NB4 (cell line): Measurements from ENCODE around the gene SLC43A3.

Experiments
- DNase-seq: peaks from one replicate; pipeline ENCODE4 v3.0.0; 2010; ENCODE audit warnings: low read depth
- H3K4me3 ChIP-seq: one replicate; pipeline ENCODE4 v1.5.1; 2011; ENCODE audit warnings: mild to moderate bottlenecking, low read depth, low read length, moderate library complexity
- MYC ChIP-seq: IDR thresholded peaks from 2 replicates; pipeline ENCODE4 v1.6.1; 2011; ENCODE audit warnings: low read depth, low read length
- POLR2A ChIP-seq: IDR thresholded peaks from 2 replicates; pipeline ENCODE4 v1.6.1; 2011; ENCODE audit warnings: mild to moderate bottlenecking; ENCODE audit not compliant: insufficient read length; ENCODE audit errors: extremely low read depth
- TF ChIP-seq, protein P1 (sequence below): IDR thresholded peaks from one replicate; pipeline ENCODE4 v1.5.1; 2012; ENCODE audit warnings: low read depth, low read length
- TF ChIP-seq, protein P2 (sequence below): IDR thresholded peaks from 2 replicates; pipeline ENCODE4 v1.6.1; 2011; ENCODE audit warnings: low read depth, low read length

Gene SLC43A3

GRCh38 chr11:57467508-57468157, 40.7 kb upstream of the SLC43A3 start:
- DNase-seq = no peak
- TF ChIP-seq MYC (no peak), POLR2A (no peak)
- TF ChIP-seq, protein P1, sequence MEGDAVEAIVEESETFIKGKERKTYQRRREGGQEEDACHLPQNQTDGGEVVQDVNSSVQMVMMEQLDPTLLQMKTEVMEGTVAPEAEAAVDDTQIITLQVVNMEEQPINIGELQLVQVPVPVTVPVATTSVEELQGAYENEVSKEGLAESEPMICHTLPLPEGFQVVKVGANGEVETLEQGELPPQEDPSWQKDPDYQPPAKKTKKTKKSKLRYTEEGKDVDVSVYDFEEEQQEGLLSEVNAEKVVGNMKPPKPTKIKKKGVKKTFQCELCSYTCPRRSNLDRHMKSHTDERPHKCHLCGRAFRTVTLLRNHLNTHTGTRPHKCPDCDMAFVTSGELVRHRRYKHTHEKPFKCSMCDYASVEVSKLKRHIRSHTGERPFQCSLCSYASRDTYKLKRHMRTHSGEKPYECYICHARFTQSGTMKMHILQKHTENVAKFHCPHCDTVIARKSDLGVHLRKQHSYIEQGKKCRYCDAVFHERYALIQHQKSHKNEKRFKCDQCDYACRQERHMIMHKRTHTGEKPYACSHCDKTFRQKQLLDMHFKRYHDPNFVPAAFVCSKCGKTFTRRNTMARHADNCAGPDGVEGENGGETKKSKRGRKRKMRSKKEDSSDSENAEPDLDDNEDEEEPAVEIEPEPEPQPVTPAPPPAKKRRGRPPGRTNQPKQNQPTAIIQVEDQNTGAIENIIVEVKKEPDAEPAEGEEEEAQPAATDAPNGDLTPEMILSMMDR = no peak
- TF ChIP-seq, protein P2, sequence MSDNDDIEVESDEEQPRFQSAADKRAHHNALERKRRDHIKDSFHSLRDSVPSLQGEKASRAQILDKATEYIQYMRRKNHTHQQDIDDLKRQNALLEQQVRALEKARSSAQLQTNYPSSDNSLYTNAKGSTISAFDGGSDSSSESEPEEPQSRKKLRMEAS = no peak
- no peak overlapping the region for H3K4me3 ChIP-seq

- TF ChIP-seq, protein P1 = peak; percentile 9
- TF ChIP-seq, protein P2 = no peak
- peak; percentile 61 for DNase-seq
- H3K4me3 ChIP-seq = no peak overlapping the region
These were observed 39.8 kb upstream of the SLC43A3 start for GRCh38 chr11:57466680-57467079.

DNA sequence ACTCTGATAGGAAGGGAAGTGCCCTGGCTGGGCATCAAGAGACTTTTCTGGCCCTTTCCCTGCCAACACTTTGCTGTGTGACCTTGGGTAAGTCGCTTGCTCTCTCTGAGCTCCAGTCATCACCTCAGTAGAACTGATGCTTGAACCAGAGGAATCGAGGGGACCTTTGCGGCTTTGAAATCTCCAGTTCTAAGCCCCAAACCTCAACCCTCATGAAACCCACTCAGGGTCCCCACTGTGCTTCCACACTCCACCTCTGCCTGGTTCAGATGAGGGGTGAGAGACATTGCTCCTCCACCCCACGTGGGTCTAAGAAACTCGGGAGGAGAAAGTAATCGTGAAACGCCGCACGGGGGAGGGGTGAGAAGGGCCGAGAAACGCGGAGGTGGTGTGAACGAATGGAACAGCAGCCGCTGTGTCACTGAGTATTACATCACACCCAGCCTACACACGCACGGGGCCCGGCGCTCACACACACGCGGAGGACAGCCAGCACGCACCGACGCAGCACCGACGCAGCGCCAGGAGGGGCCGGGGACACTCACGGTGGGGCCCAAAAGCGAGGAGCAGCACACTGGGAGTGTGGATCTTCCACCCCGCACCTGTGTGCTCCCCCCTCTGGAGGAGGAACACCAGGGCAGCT, 37.7 kb upstream of the SLC43A3 start:
- TF ChIP-seq POLR2A (no peak), MYC (no peak)
- TF ChIP-seq, protein P2 = no peak
- TF ChIP-seq, protein P1 = no peak
- H3K4me3 ChIP-seq = no peak overlapping the region
- DNase-seq = no peak

DNA sequence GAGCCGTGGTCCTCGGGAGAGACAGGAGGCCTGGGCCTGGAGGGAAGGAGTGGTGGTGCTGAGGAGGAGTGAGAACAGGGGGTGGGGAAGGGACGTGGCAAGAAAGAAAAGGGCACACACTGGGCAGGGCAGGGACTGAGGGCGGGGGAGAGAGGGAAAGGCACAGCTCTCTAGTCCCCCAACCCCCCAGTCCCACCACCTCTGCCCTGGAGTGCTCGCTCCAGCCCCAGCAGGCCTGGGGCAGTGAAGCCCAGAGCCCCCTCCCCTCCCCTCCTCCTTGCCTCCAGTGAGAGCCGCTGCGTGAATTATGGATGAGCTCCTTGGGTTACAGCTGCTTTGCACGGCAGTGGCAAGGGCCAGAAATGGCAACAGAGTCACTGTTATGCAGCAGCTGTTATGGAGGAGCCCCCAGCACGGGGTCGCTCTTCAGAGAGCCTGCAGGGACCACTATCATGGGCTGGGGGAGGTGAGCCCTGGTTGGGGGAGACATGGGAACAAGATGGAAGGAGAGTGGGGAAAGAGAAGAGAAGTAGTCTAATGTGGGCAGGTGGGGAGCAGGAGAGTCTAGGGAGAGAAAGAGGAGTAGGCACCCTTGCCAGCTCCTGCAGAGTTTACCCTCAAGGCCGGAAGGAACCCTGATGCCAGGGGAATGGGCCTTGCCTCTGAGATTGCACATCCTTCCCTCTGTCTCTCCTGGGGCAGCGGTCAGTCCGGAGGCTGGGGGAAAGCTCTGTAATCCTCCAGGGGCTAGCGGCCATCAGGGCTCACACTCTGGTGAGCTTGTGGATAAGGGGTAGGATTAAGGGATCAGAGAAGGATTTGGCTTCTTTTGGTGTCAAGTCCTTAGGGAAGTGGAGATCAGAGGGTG, 37.0 kb upstream of the SLC43A3 start:
- TF ChIP-seq MYC (no peak), POLR2A (no peak)
- TF ChIP-seq, protein P1 = no peak
- TF ChIP-seq, protein P2 = no peak
- DNase-seq = no peak
- H3K4me3 ChIP-seq = no peak overlapping the region

- TF ChIP-seq MYC = no peak
- TF ChIP-seq POLR2A = no peak
- TF ChIP-seq, protein P1 = no peak
- TF ChIP-seq, protein P2 = no peak
- DNase-seq = no peak
- no peak overlapping the region for H3K4me3 ChIP-seq
These were observed 35.7 kb upstream of the SLC43A3 start for GRCh38 chr11:57462597-57462996.
